NT2/D1 (cell line): Measurements from ENCODE around the gene TMEM258.

Source experiments
- DNase-seq: peaks from one replicate; pipeline ENCODE4 v3.0.0-alpha.2; 2011; ENCODE audit warnings: low read depth, low spot score
- H3K27me3 ChIP-seq: 2 replicates; pipeline ENCODE4 v1.6.0; 2011; ENCODE audit warnings: mild to moderate bottlenecking; ENCODE audit not compliant: insufficient read length, insufficient read depth
- H3K36me3 ChIP-seq: 2 replicates; pipeline ENCODE4 v1.6.1; 2011; ENCODE audit warnings: mild to moderate bottlenecking, low read length, mixed read lengths; ENCODE audit not compliant: insufficient read depth, insufficient read length
- H3K4me1 ChIP-seq: 2 replicates; pipeline ENCODE4 v1.5.1; 2011; ENCODE audit not compliant: insufficient read depth, insufficient read length
- H3K4me3 ChIP-seq: 2 replicates; pipeline ENCODE4 v1.5.1; 2011; ENCODE audit warnings: low read depth; ENCODE audit not compliant: insufficient read length
- H3K9ac ChIP-seq: 2 replicates; pipeline ENCODE4 v1.6.0; 2011; ENCODE audit warnings: low read depth; ENCODE audit not compliant: insufficient read length
- H3K9me3 ChIP-seq: 2 replicates; pipeline ENCODE4 v1.5.1; 2011; ENCODE audit warnings: mild to moderate bottlenecking, low read length; ENCODE audit not compliant: insufficient read depth
- SUZ12 ChIP-seq: IDR thresholded peaks from 2 replicates; pipeline ENCODE4 v1.6.1; 2011; ENCODE audit not compliant: insufficient read length, insufficient read depth; ENCODE audit errors: extremely low read depth
- YY1 ChIP-seq: IDR thresholded peaks from 2 replicates; pipeline ENCODE4 v1.6.1; 2011; ENCODE audit not compliant: insufficient read length, insufficient read depth
- ZNF274 ChIP-seq: IDR thresholded peaks from 2 replicates; pipeline ENCODE4 v1.6.1; 2011; ENCODE audit warnings: mild to moderate bottlenecking, low read depth, low read length

The TMEM258 gene

DNA sequence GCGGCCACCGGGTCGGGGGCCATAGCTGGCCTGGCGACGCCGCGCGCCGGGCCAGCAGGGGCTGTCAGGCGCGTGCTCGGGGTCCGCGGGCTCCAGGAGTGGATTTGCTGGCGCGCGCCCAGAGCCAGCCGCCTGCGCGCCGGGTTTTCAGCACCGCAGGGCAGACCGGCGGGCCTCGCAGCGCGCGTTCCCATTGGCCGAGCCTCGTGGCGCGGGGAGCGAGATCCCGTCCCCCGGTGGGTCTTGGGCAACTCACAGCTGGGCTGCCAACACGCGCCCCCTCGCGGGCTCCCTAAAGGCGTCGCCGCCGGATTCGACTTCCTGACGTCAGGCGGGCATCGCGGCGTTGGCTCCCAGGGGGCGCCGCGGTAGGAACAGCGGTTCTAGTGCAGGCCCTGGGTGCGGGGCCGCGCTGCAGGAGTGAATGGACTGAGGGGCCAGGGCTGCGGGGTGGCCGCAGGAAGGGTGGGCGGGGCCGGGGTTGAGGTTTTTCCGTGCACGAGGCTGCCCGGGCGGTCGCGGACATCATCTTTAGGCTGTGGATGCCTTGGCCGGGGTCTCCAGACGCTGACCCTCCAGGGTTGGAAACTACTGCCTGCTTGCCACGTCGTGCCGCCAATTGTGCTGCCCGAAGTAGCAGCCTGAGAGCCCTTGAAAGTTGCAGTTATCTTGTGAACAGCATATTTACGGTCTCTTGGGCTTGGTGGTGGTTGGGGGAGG is 24.5 kb upstream of the TMEM258 start, which contains the start of gene FADS1:
Gene FADS1, minus strand, starts transcription at position 268 of the 720 bp plus-strand sequence. Its CDS starts 74 bp downstream, at position 194.
- Histone ChIP-seq H3K4me1 (peaks cover 7% of the 10 kb centered on the region), H3K9ac (peak within 1 kb of the TSS; percentile 100), H3K9me3 (peaks cover 7% of the 10 kb centered on the region; the same call in 1 of the 2 replicates), H3K4me3 (peak within 1 kb of the TSS; percentile 96), H3K27me3 (no peaks in the 10 kb centered on the region), H3K36me3 (peaks cover 26% of the 10 kb centered on the region)
- TF ChIP-seq SUZ12 (no peak), YY1 (no peak), ZNF274 (no peak)
- DNase-seq: peak; percentile 86

- DNase-seq: no peak
- peaks cover 7% of the 10 kb centered on the region for H3K4me1 ChIP-seq
- peak overlapping the region; percentile 100 for H3K9ac ChIP-seq
- H3K4me3 ChIP-seq: peak overlapping the region; percentile 96
- peaks cover 35% of the 10 kb centered on the region for H3K36me3 ChIP-seq
- peaks cover 7% of the 10 kb centered on the region; the same call in 1 of the 2 replicates for H3K9me3 ChIP-seq
- TF ChIP-seq ZNF274 (no peak), SUZ12 (no peak), YY1 (no peak)
- H3K27me3 ChIP-seq: no peaks in the 10 kb centered on the region
Measured at GRCh38 chr11:61815790-61816735, 23.7 kb upstream of the TMEM258 start.

DNA sequence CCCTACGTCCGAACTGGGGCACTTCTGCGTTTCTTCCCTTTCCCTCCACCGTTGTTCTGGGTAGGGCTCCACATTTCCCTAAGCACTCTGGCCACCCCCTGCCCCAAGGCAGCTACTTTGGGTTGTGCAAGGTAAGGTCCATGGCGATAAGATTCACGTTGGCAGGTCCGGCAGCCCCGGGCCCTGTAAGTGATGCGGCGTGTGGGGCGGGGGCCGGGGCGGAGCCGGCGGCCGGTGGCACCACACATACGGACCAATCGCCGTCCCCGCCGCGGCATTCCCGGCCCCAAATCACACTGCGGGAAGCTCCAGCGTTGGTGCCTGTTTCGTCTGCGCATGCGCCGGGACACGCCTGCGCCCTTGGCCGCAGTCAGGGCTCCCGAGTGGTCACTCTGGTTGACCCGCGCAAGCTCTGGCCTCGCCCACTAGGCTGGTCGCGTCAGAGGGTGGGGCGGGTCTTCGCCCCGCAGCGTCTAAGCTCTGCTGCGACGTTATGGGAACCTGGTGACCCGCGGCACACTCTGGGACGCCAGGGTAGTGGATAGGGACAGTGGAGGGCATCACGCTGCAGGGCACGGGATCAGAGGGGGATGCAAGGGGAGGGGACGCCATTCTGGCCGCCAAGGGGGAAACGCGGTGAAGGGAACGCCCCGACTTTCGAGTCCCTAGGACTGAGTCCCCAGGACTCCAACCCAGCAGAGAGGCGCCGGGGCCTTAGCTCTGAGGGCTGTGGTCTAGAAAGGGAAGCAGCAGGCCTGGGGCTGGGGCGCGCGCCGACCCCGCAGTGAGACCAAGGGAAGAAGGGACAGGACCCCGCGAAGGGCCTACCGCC is 22.8 kb upstream of the TMEM258 start:
- Histone ChIP-seq H3K27me3 (no peaks in the 10 kb centered on the region), H3K9ac (peak overlapping the region; percentile 100), H3K9me3 (peaks cover 7% of the 10 kb centered on the region; the same call in 1 of the 2 replicates), H3K4me3 (peak overlapping the region; percentile 96), H3K4me1 (peaks cover 7% of the 10 kb centered on the region), H3K36me3 (peaks cover 44% of the 10 kb centered on the region)
- peak; percentile 92 for DNase-seq
- TF ChIP-seq ZNF274: no peak
- TF ChIP-seq SUZ12: no peak
- no peak for TF ChIP-seq YY1

DNA sequence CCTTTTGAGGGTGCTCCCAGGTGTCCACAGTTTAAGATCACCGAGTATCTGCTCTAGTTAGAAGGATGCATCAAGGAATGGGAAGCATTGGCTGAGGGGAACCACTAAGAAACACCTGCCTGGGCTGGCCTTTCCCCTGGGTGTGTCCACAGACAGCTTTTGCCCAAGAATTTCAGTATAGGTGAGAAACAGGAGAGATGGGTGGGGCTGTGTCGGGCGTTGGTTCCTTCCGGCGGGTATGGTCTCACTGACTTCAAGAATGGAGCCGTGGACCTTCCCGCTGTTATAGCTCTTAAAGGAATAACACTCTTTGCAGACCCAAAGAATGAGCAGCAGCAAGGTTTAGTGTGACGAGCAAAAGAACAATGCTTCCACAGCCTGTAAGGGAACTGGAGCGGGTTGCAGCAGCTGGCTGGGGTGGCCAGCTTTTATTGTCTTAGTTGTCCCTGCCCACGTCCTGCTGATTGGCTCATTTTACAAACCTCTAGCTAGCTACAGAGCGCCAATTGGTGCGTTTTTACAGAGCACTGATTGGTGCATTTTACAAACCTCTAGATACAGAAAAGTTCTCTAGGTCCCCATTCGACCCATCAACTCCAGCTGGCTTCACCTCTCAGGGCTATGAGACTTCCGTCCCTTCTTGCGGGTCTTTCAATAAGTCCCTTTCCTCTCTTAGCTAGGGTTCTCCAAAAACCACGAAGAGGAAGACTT is 22.0 kb upstream of the TMEM258 start:
- Histone ChIP-seq H3K4me1 (peaks cover 7% of the 10 kb centered on the region), H3K9me3 (peaks cover 7% of the 10 kb centered on the region; the same call in 1 of the 2 replicates), H3K9ac (peak overlapping the region; percentile 79), H3K36me3 (peaks cover 51% of the 10 kb centered on the region), H3K4me3 (peak overlapping the region; percentile 96), H3K27me3 (no peaks in the 10 kb centered on the region)
- DNase-seq: no peak
- no peak for TF ChIP-seq SUZ12
- TF ChIP-seq YY1: no peak
- TF ChIP-seq ZNF274: no peak

GRCh38 chr11:61812736-61813411 is 20.5 kb upstream of the TMEM258 start:
- Histone ChIP-seq H3K9ac (no peak overlapping the region), H3K4me1 (peaks cover 7% of the 10 kb centered on the region), H3K9me3 (peaks cover 7% of the 10 kb centered on the region; the same call in 1 of the 2 replicates), H3K4me3 (no peak overlapping the region), H3K36me3 (peaks cover 67% of the 10 kb centered on the region), H3K27me3 (no peaks in the 10 kb centered on the region)
- TF ChIP-seq YY1 (no peak), ZNF274 (no peak), SUZ12 (no peak)
- DNase-seq: no peak

GRCh38 chr11:61811831-61812230 is 19.4 kb upstream of the TMEM258 start:
- DNase-seq: no peak
- Histone ChIP-seq H3K4me3 (no peak overlapping the region), H3K36me3 (peaks cover 75% of the 10 kb centered on the region), H3K9me3 (peaks cover 7% of the 10 kb centered on the region; the same call in 1 of the 2 replicates), H3K27me3 (no peaks in the 10 kb centered on the region), H3K4me1 (peaks cover 7% of the 10 kb centered on the region), H3K9ac (no peak overlapping the region)
- no peak for TF ChIP-seq YY1
